ENCODE results near the gene PCSK2.

The PCSK2 gene

GRCh38 chr20:17504066-17504897, 277.4 kb downstream of the PCSK2 start:
- H3K4me3 ChIP-seq (ENCODE audit: low read depth, low read length), result no peak overlapping the region
- no peak for TF ChIP-seq CTCF (IDR thresholded peaks at IDR 0.05; ENCODE audit: borderline replicate concordance, insufficient read depth, low read depth, low read length)

GRCh38 chr20:17504898-17505635, 278.2 kb downstream of the PCSK2 start:
- H3K4me3 ChIP-seq (ENCODE audit: low read depth, low read length), result peak overlapping the region; percentile 33
- 0 out of 2 replicates have a peak, but pooled peaks have one; percentile 18 for TF ChIP-seq CTCF (IDR thresholded peaks at IDR 0.05; ENCODE audit: borderline replicate concordance, insufficient read depth, low read depth, low read length)

- TF ChIP-seq CTCF (IDR thresholded peaks at IDR 0.05; ENCODE audit: borderline replicate concordance, insufficient read depth, low read depth, low read length), result no peak
- peak overlapping the region; percentile 33 for H3K4me3 ChIP-seq (ENCODE audit: low read depth, low read length)
Measured at GRCh38 chr20:17505636-17506517, 279.0 kb downstream of the PCSK2 start.

GRCh38 chr20:17507032-17507431, 280.2 kb downstream of the PCSK2 start:
- no peak for TF ChIP-seq CTCF (IDR thresholded peaks at IDR 0.05; ENCODE audit: borderline replicate concordance, insufficient read depth, low read depth, low read length)
- no peak overlapping the region for H3K4me3 ChIP-seq (ENCODE audit: low read depth, low read length)

GRCh38 chr20:17507531-17507930, 280.7 kb downstream of the PCSK2 start:
- no peak for TF ChIP-seq CTCF (IDR thresholded peaks at IDR 0.05; ENCODE audit: borderline replicate concordance, insufficient read depth, low read depth, low read length)
- no peak overlapping the region for H3K4me3 ChIP-seq (ENCODE audit: low read depth, low read length)

GRCh38 chr20:17508756-17509155, 281.9 kb downstream of the PCSK2 start:
- no peak overlapping the region for H3K4me3 ChIP-seq (ENCODE audit: low read depth, low read length)
- no peak for TF ChIP-seq CTCF (IDR thresholded peaks at IDR 0.05; ENCODE audit: borderline replicate concordance, insufficient read depth, low read depth, low read length)
